NCI-H1417 (cell line): Measurements from ENCODE around the gene TMEM175.

ENCODE experiments used
- DNase-seq, 3 experiments: peaks; one replicate each; lab custom pipeline; 2025; lab: John Stamatoyannopoulos, UW

Gene TMEM175

GRCh38 chr4:898869-899555 lies 33.2 kb upstream of the TMEM175 start:
- DNase-seq, result no peak

- DNase-seq, result no peak
Observed at GRCh38 chr4:899556-899906, 32.7 kb upstream of the TMEM175 start.

GRCh38 chr4:900073-900472 lies 32.2 kb upstream of the TMEM175 start:
- DNase-seq, result no peak

GRCh38 chr4:900721-901120 lies 31.5 kb upstream of the TMEM175 start:
- no peak for DNase-seq

GRCh38 chr4:901192-901910 lies 30.9 kb upstream of the TMEM175 start:
- DNase-seq, result peak in 1 of 3 experiments; percentile 1

GRCh38 chr4:903066-904046 lies 28.9 kb upstream of the TMEM175 start:
- no peak for DNase-seq

GRCh38 chr4:905485-906338 lies 26.5 kb upstream of the TMEM175 start:
- no peak for DNase-seq

GRCh38 chr4:906339-907102 lies 25.7 kb upstream of the TMEM175 start:
- DNase-seq, result no peak

GRCh38 chr4:907103-907400 lies 25.2 kb upstream of the TMEM175 start:
- no peak for DNase-seq

GRCh38 chr4:907691-908425 lies 24.4 kb upstream of the TMEM175 start:
- DNase-seq, result no peak

- DNase-seq, result no peak
Observed at GRCh38 chr4:909131-909571, 23.1 kb upstream of the TMEM175 start.

- no peak for DNase-seq
Observed at GRCh38 chr4:909821-910220, 22.4 kb upstream of the TMEM175 start.

GRCh38 chr4:910366-911091 lies 21.7 kb upstream of the TMEM175 start:
- DNase-seq, result no peak

GRCh38 chr4:911221-911751 lies 21.0 kb upstream of the TMEM175 start:
- no peak for DNase-seq

GRCh38 chr4:911871-912490 lies 20.3 kb upstream of the TMEM175 start:
- DNase-seq, result no peak

- no peak for DNase-seq
Observed at GRCh38 chr4:912548-913279, 19.5 kb upstream of the TMEM175 start.

- no peak for DNase-seq
Observed at GRCh38 chr4:913280-913618, 19.0 kb upstream of the TMEM175 start.

- no peak for DNase-seq
Observed at GRCh38 chr4:914531-914930, 17.7 kb upstream of the TMEM175 start.
